Sigmoid colon (tissue), 7 donors: ENCODE measurements around the gene PADI2. TPM values are rescaled to one million over a fixed set of nuclear protein-coding genes. Genes with fewer than 3 reads are reported as not detected.

ENCODE experiments used
- DNase-seq: peaks from one replicate; pipeline ENCODE4 v3.0.0-alpha.2; 2019
- H3K27ac ChIP-seq, 4 donors: fragments of 200-600 bp; sonication (generic); one replicate each; pipeline ENCODE4 v1.5.1; 2016 to 2019; ENCODE audit warnings: mild to moderate bottlenecking in 1 of 4
- H3K27me3 ChIP-seq, 3 donors: fragments of 200-600 bp; sonication (generic); one replicate each; pipeline ENCODE4 v1.5.1; 2019; ENCODE audit warnings: mild to moderate bottlenecking in 1 of 3
- H3K36me3 ChIP-seq, 4 donors: fragments of 200-600 bp; sonication (generic); one replicate each; pipeline ENCODE4 v1.5.1; 2016 to 2019
- H3K4me1 ChIP-seq, 4 donors: fragments of 200-600 bp; sonication (generic); one replicate each; pipeline ENCODE4 v1.5.1; 2017 to 2019
- H3K4me3 ChIP-seq, 4 donors: fragments of 200-600 bp; sonication (generic); one replicate each; pipeline ENCODE4 v1.5.1; 2017 to 2019; ENCODE audit warnings: mild to moderate bottlenecking in 2 of 4, moderate library complexity in 1 of 4
- H3K9me3 ChIP-seq, 4 donors: fragments of 200-600 bp in 3 of 4; sonication (generic) in 3 of 4; one replicate each; pipeline versions ENCODE4 v1.5.1 to v1.6.1; 2013 to 2019
- EP300 ChIP-seq, 4 donors: sonication (generic); formaldehyde crosslinking; IDR thresholded peaks; one replicate each; pipeline ENCODE4 v1.6.1; 2017; ENCODE audit warnings: antibody characterized with exemption in 4 of 4
- POLR2A ChIP-seq, 2 donors: fragments of 450-650 bp; IDR thresholded peaks; one replicate each; pipeline ENCODE4 v1.6.1; 2016; ENCODE audit warnings: antibody characterized with exemption in 2 of 2, mild to moderate bottlenecking in 2 of 2, moderate library complexity in 2 of 2
- POLR2AphosphoS5 ChIP-seq, 4 donors: sonication (generic); formaldehyde crosslinking; IDR thresholded peaks; one replicate each; pipeline ENCODE4 v1.6.1; 2017; ENCODE audit warnings: antibody characterized with exemption in 4 of 4
- WGBS, 2 donors: extraction: QIAGEN DNeasy Blood & Tissue Kit; methylation state at CpG; one replicate each; pipeline ENCODE4 v1.1.7; 2013; 5-methylcytosine and 5-hydroxymethylcytosine counted together
- intact Hi-C: fragments of 100-400 bp; cut with DNase I; formaldehyde crosslinking; loops from one replicate; pipeline ENCODE4 v1.15.1; 2023
- polyA plus RNA-seq, 3 donors: library from polyadenylated mRNA; stranded (reverse); fragments of 200-250 nt; gene quantifications; one replicate each; pipeline ENCODE4 v1.2.3, GENCODE V29; 2013
- total RNA-seq, 4 donors: library from RNA; depleted of rRNA; stranded (reverse); fragments of >200 nt; gene quantifications; one replicate each; pipeline ENCODE4 v1.1.0, GENCODE V29; 2016
- TF ChIP-seq, protein P1 (sequence below), 4 experiments: fragments of 450-650 bp in 3 of 4; fragments of 200-600 bp in 1 of 4; IDR thresholded peaks; one replicate each; pipeline ENCODE4 v1.5.1; 2016 to 2019; ENCODE audit warnings: antibody characterized with exemption in 4 of 4, mild to moderate bottlenecking in 3 of 4, moderate library complexity in 2 of 4
- donor health status: healthy with polysubstance abuse.
- donor health status: Bipolar disorder and iron deficiency.
- donor health status: healthy.

PADI2 gene
- total and polyA plus RNA-seq, 7 donors = 0.27 to 169 (median 1.1) TPM

GRCh38 chr1:17023573-17023972 lies 95.7 kb downstream of the PADI2 start:
- Histone ChIP-seq H3K27ac (no peak overlapping the region), H3K4me3 (no peak overlapping the region), H3K36me3 (peaks cover 42 to 100% (median 79%) of the 10 kb centered on the region in 4 donors), H3K27me3 (no peaks in the 10 kb centered on the region), H3K9me3 (no peaks in the 10 kb centered on the region), H3K4me1 (peaks cover 0 to 34% (median 14%) of the 10 kb centered on the region in 4 donors)
- TF ChIP-seq, protein P1, sequence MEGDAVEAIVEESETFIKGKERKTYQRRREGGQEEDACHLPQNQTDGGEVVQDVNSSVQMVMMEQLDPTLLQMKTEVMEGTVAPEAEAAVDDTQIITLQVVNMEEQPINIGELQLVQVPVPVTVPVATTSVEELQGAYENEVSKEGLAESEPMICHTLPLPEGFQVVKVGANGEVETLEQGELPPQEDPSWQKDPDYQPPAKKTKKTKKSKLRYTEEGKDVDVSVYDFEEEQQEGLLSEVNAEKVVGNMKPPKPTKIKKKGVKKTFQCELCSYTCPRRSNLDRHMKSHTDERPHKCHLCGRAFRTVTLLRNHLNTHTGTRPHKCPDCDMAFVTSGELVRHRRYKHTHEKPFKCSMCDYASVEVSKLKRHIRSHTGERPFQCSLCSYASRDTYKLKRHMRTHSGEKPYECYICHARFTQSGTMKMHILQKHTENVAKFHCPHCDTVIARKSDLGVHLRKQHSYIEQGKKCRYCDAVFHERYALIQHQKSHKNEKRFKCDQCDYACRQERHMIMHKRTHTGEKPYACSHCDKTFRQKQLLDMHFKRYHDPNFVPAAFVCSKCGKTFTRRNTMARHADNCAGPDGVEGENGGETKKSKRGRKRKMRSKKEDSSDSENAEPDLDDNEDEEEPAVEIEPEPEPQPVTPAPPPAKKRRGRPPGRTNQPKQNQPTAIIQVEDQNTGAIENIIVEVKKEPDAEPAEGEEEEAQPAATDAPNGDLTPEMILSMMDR (IDR thresholded peaks at IDR 0.05) = no peak
- TF ChIP-seq POLR2A (IDR thresholded peaks at IDR 0.05) (no peak), EP300 (IDR thresholded peaks at IDR 0.05) (no peak), POLR2AphosphoS5 (IDR thresholded peaks at IDR 0.05) (no peak)
- intact Hi-C loops = no loop called here
- WGBS, 2 donors = 70 to 90% methylated on average over 3 of the region's 3 CpGs
- no peak for DNase-seq

- Histone ChIP-seq H3K9me3 (no peaks in the 10 kb centered on the region), H3K4me1 (peaks cover 0 to 32% (median 14%) of the 10 kb centered on the region in 4 donors), H3K27me3 (no peaks in the 10 kb centered on the region), H3K36me3 (peaks cover 47 to 100% (median 79%) of the 10 kb centered on the region in 4 donors), H3K27ac (peak overlapping the region in 1 of 4 donors; percentile 71), H3K4me3 (no peak overlapping the region)
- TF ChIP-seq POLR2A (IDR thresholded peaks at IDR 0.05) (no peak), EP300 (IDR thresholded peaks at IDR 0.05) (no peak), POLR2AphosphoS5 (IDR thresholded peaks at IDR 0.05) (no peak)
- TF ChIP-seq, protein P1 (IDR thresholded peaks at IDR 0.05) = no peak
- no peak for DNase-seq
- intact Hi-C loops = no loop called here
- WGBS, 2 donors = 61 to 64% methylated on average over 4 of the region's 4 CpGs
Observed at GRCh38 chr1:17023102-17023501, 96.1 kb downstream of the PADI2 start.

GRCh38 chr1:17021896-17022295 lies 97.4 kb downstream of the PADI2 start:
- TF ChIP-seq POLR2A (IDR thresholded peaks at IDR 0.05) = no peak

DNA sequence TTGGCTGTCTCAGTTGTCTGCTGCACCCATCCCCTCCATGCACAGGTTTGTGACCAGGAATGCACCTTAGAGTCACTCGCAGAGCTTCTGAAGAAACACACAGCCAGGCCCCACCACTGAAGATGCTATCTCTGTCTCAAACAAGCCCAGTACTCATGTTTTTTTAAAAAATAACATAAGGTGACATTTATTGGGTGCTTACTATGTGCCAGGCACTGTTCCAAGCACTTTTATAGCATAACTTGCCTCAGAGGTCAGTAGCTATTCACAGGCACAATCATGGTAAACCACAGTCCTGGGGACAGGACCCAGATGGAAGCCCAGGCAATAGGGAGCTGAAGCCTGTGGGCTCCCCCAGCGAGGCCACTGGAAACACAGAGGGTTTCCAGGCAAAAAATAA lies 98.7 kb downstream of the PADI2 start:
- no peaks in the 10 kb centered on the region for H3K27me3 ChIP-seq
- no peaks in the 10 kb centered on the region for H3K9me3 ChIP-seq
- peak; percentile 57 for DNase-seq
- peak overlapping the region in 3 of 4 donors; percentile 25 to 71 (median 60) for H3K27ac ChIP-seq
- intact Hi-C loops = no loop called here
- TF ChIP-seq, protein P1 (IDR thresholded peaks at IDR 0.05) = no peak
- no peak for TF ChIP-seq POLR2A (IDR thresholded peaks at IDR 0.05)
- TF ChIP-seq POLR2AphosphoS5 (IDR thresholded peaks at IDR 0.05) = peak; percentile 10 to 69 (median 62)
- TF ChIP-seq EP300 (IDR thresholded peaks at IDR 0.05) = peak in 3 of 4 donors; percentile 28 to 61 (median 58)
- no peak overlapping the region for H3K4me3 ChIP-seq
- WGBS, 2 donors = 87 to 99% methylated on average over 2 of the region's 2 CpGs
- peaks cover 38 to 81% (median 62%) of the 10 kb centered on the region in 4 donors for H3K36me3 ChIP-seq
- H3K4me1 ChIP-seq = peaks cover 0 to 23% (median 14%) of the 10 kb centered on the region in 4 donors

More at GRCh38 chr1:17021896-17022295, 97.4 kb downstream of the PADI2 start:
- DNase-seq = peak; percentile 27
- peaks cover 0 to 23% (median 14%) of the 10 kb centered on the region in 4 donors for H3K4me1 ChIP-seq
- H3K27me3 ChIP-seq = no peaks in the 10 kb centered on the region
- H3K4me3 ChIP-seq = no peak overlapping the region
- intact Hi-C loops = no loop called here
- H3K36me3 ChIP-seq = peaks cover 46 to 95% (median 70%) of the 10 kb centered on the region in 4 donors
- WGBS, 2 donors = 84 to 87% methylated on average over 10 of the region's 10 CpGs
- H3K9me3 ChIP-seq = no peaks in the 10 kb centered on the region
- H3K27ac ChIP-seq = peak overlapping the region in 3 of 4 donors; percentile 12 to 71 (median 25)

GRCh38 chr1:17018849-17019248 lies 100.4 kb downstream of the PADI2 start:
- H3K36me3 ChIP-seq = peaks cover 37 to 65% (median 51%) of the 10 kb centered on the region in 4 donors
- no peak for DNase-seq
- H3K9me3 ChIP-seq = no peaks in the 10 kb centered on the region
- TF ChIP-seq POLR2A (IDR thresholded peaks at IDR 0.05) = no peak
- intact Hi-C loops = no loop called here
- 17 to 53% methylated on average over 1 of the region's 1 CpG for WGBS, 2 donors
- no peak overlapping the region for H3K4me3 ChIP-seq
- no peak overlapping the region for H3K27ac ChIP-seq
- no peaks in the 10 kb centered on the region for H3K27me3 ChIP-seq
- peaks cover 0 to 23% (median 14%) of the 10 kb centered on the region in 4 donors for H3K4me1 ChIP-seq

- no peaks in the 10 kb centered on the region for H3K27me3 ChIP-seq
- no peaks in the 10 kb centered on the region for H3K9me3 ChIP-seq
- intact Hi-C loops = no loop called here
- H3K4me1 ChIP-seq = peaks cover 0 to 19% (median 14%) of the 10 kb centered on the region in 4 donors
- H3K4me3 ChIP-seq = no peak overlapping the region
- 94 to 95% methylated on average over 7 of the region's 7 CpGs for WGBS, 2 donors
- H3K27ac ChIP-seq = no peak overlapping the region
- DNase-seq = peak; percentile 32
- H3K36me3 ChIP-seq = peaks cover 25 to 51% (median 38%) of the 10 kb centered on the region in 4 donors
- no peak for TF ChIP-seq EP300 (IDR thresholded peaks at IDR 0.05)
- no peak for TF ChIP-seq POLR2AphosphoS5 (IDR thresholded peaks at IDR 0.05)
- TF ChIP-seq, protein P1 (IDR thresholded peaks at IDR 0.05) = no peak
- TF ChIP-seq POLR2A (IDR thresholded peaks at IDR 0.05) = no peak
Observed at GRCh38 chr1:17017435-17017834, 101.8 kb downstream of the PADI2 start.
